ENCODE measurements around the gene KCNB1.

- TF ChIP-seq CTCF (IDR thresholded peaks at IDR 0.05) (no peak), POLR2A (IDR thresholded peaks at IDR 0.05) (no peak)
Measured at GRCh38 chr20:49513517-49513916, 31.0 kb upstream of the KCNB1 start.
